Spleen (tissue), 11 donors: ENCODE data around the gene SLC2A10. TPM values are rescaled to one million over a fixed set of nuclear protein-coding genes. Genes with fewer than 3 reads are reported as not detected.

Experiments
- DNase-seq: peaks from one replicate; pipeline ENCODE4 v3.0.0-alpha.2; 2020
- H3K27ac ChIP-seq, 8 donors: fragments of 200-600 bp; sonication (generic) in 7 of 8; 1 replicate in 4 of 8; 2 replicates in 4 of 8; pipeline versions ENCODE4 v1.5.0 to v1.8.0; 2016 to 2021; ENCODE audit warnings: inconsistent platforms in 4 of 8, mild to moderate bottlenecking in 4 of 8, moderate library complexity in 1 of 8
- H3K27me3 ChIP-seq, 7 donors: fragments of 200-600 bp; sonication (generic) in 6 of 7; replicated peaks in 1 of 7; 1 replicate in 4 of 7; 2 replicates in 3 of 7; pipeline versions ENCODE4 v1.5.0 to v1.8.0; 2016 to 2021; ENCODE audit warnings: inconsistent platforms in 3 of 7, mild to moderate bottlenecking in 1 of 7
- H3K36me3 ChIP-seq, 6 donors: fragments of 200-600 bp; sonication (generic) in 5 of 6; 1 replicate in 4 of 6; 2 replicates in 2 of 6; pipeline versions ENCODE4 v1.5.0 to v1.8.0; 2016 to 2021; ENCODE audit warnings: inconsistent platforms in 2 of 6
- H3K4me1 ChIP-seq, 6 donors: fragments of 200-600 bp; sonication (generic) in 5 of 6; 1 replicate in 3 of 6; 2 replicates in 3 of 6; pipeline versions ENCODE4 v1.5.0 to v1.8.0; 2016 to 2021; ENCODE audit warnings: inconsistent platforms in 3 of 6
- H3K4me3 ChIP-seq, 8 donors: fragments of 200-600 bp; sonication (generic) in 7 of 8; 1 replicate in 4 of 8; 2 replicates in 4 of 8; pipeline versions ENCODE4 v1.5.0 to v1.8.0; 2016 to 2021; ENCODE audit warnings: inconsistent platforms in 4 of 8, mild to moderate bottlenecking in 4 of 8, moderate library complexity in 2 of 8
- H3K9me3 ChIP-seq, 8 donors: fragments of 200-600 bp; sonication (generic) in 7 of 8; 1 replicate in 4 of 8; 2 replicates in 4 of 8; pipeline versions ENCODE4 v1.5.0 to v1.8.0; 2016 to 2021; ENCODE audit warnings: inconsistent platforms in 4 of 8
- CTCF ChIP-seq, 11 experiments: fragments of 200-600 bp in 7 of 11; fragments of 450-650 bp in 4 of 11; sonication (generic) in 4 of 11; IDR thresholded peaks in 8 of 11; conservative IDR thresholded peaks in 3 of 11; 1 replicate in 7 of 11; 2 replicates in 4 of 11; pipeline versions ENCODE4 v1.4.0 to v1.8.0; 2016 to 2021; ENCODE audit warnings: antibody characterized with exemption in 11 of 11, inconsistent platforms in 4 of 11, mild to moderate bottlenecking in 1 of 11
- POLR2A ChIP-seq, 3 donors: fragments of 450-650 bp; IDR thresholded peaks; one replicate each; pipeline ENCODE4 v1.5.1; 2017; ENCODE audit warnings: antibody characterized with exemption in 3 of 3, mild to moderate bottlenecking in 1 of 3
- POLR2AphosphoS5 ChIP-seq, 3 donors: sonication (generic); formaldehyde crosslinking; IDR thresholded peaks; one replicate each; pipeline ENCODE4 v1.5.1; 2017; ENCODE audit warnings: antibody characterized with exemption in 3 of 3
- WGBS, 5 donors: extraction: QIAGEN DNeasy Blood & Tissue Kit in 3 of 5; methylation state at CpG; one replicate each; pipeline versions ENCODE4 v1.1.5 to v1.1.7; 2013 to 2018; 5-methylcytosine and 5-hydroxymethylcytosine counted together
- intact Hi-C: fragments of 100-400 bp; cut with DNase I; formaldehyde crosslinking; loops from one replicate; pipeline ENCODE4 v1.15.0; 2023; ENCODE audit warnings: low total_unique reads
- polyA plus RNA-seq, 3 donors: library from polyadenylated mRNA; stranded (reverse); fragments of 200-250 nt; gene quantifications; one replicate each; pipeline ENCODE4 v1.2.1, GENCODE V29; 2013
- total RNA-seq, 7 donors: library from RNA; depleted of rRNA in 3 of 7; stranded (reverse); fragments of >200 nt in 3 of 7; fragmentation: NEBNext Ultra II Directional in 4 of 7; extraction: Animal tissue kit (Norgen Biotek cat#: 25700) in 4 of 7; gene quantifications; one replicate each; pipeline versions ENCODE4 v1.1.0 to v1.2.1, GENCODE V29; 2016 to 2021
- donor health status: healthy with polysubstance abuse.
- donor health status: DM: no; HTN: no; CAD: no; lungs with moderate emphysema.
- donor health status: DM: no; HTN: no; CAD: no.
- donor health status: Bipolar disorder and iron deficiency.
- donor health status: healthy.
- donor health status: DM: no; HTN: no; CAD: no.
- donor health status: DM: yes; HTN: yes; CAD: no.

The SLC2A10 gene
- total and polyA plus RNA-seq, 10 donors: 1.9 to 7.3 (median 2.9) TPM

GRCh38 chr20:46678516-46678915, 30.9 kb upstream of the SLC2A10 start:
- no peak for DNase-seq
- Histone ChIP-seq H3K4me1 (peaks cover 4 to 27% (median 23%) of the 10 kb centered on the region in 6 donors), H3K27me3 (no peaks in the 10 kb centered on the region), H3K36me3 (peaks cover 0 to 14% (median 3%) of the 10 kb centered on the region in 6 donors), H3K27ac (no peak overlapping the region), H3K9me3 (no peaks in the 10 kb centered on the region), H3K4me3 (no peak overlapping the region)
- intact Hi-C loops: no loop called here
- TF ChIP-seq POLR2A (IDR thresholded peaks at IDR 0.05) (no peak), POLR2AphosphoS5 (IDR thresholded peaks at IDR 0.05) (no peak), CTCF (IDR thresholded peaks at IDR 0.05 in 8 of 11, conservative IDR thresholded peaks at IDR 0.05 in 3 of 11) (no peak)
- WGBS, 5 donors: 83 to 95% (median 90%) methylated on average over 4 of the region's 4 CpGs

GRCh38 chr20:46680684-46681031, 28.8 kb upstream of the SLC2A10 start:
- WGBS, 5 donors: 90 to 100% (median 96%) methylated on average over 2 of the region's 2 CpGs
- TF ChIP-seq POLR2AphosphoS5 (IDR thresholded peaks at IDR 0.05): no peak
- TF ChIP-seq POLR2A (IDR thresholded peaks at IDR 0.05): no peak
- TF ChIP-seq CTCF (IDR thresholded peaks at IDR 0.05 in 8 of 11, conservative IDR thresholded peaks at IDR 0.05 in 3 of 11): no peak
- Histone ChIP-seq H3K9me3 (no peaks in the 10 kb centered on the region), H3K4me1 (peaks cover 4 to 48% (median 33%) of the 10 kb centered on the region in 6 donors), H3K4me3 (no peak overlapping the region), H3K27ac (no peak overlapping the region), H3K36me3 (peaks cover 0 to 35% (median 5%) of the 10 kb centered on the region in 6 donors), H3K27me3 (no peaks in the 10 kb centered on the region)
- intact Hi-C loops: loop anchor here (5.0 kb wide), 1 partner anchor 158 kb away; no protein-coding TSS in a partner anchor
- no peak for DNase-seq

- intact Hi-C loops: loop anchor here (5.0 kb wide), 1 partner anchor 159 kb away; no protein-coding TSS in a partner anchor
- TF ChIP-seq POLR2A (IDR thresholded peaks at IDR 0.05) (no peak), CTCF (IDR thresholded peaks at IDR 0.05 in 8 of 11, conservative IDR thresholded peaks at IDR 0.05 in 3 of 11) (peak; percentile 72 to 91 (median 85)), POLR2AphosphoS5 (IDR thresholded peaks at IDR 0.05) (no peak)
- Histone ChIP-seq H3K27me3 (no peaks in the 10 kb centered on the region), H3K36me3 (peaks cover 0 to 41% (median 5%) of the 10 kb centered on the region in 6 donors), H3K4me1 (peaks cover 7 to 54% (median 37%) of the 10 kb centered on the region in 6 donors), H3K4me3 (no peak overlapping the region), H3K27ac (no peak overlapping the region), H3K9me3 (no peaks in the 10 kb centered on the region)
- 48 to 52% (median 50%) methylated on average over 14 of the region's 14 CpGs for WGBS, 5 donors
- no peak for DNase-seq
These were observed 28.2 kb upstream of the SLC2A10 start for GRCh38 chr20:46681032-46681854.
